Activated CD8-positive, alpha-beta memory T cell treated with anti-CD3 and anti-CD28 coated beads, Interleukin-2, amount 50 U/mL, for 48 hours (primary cell): ENCODE results near the gene LMF1.

Experiments used
- DNase-seq: peaks from one replicate; pipeline ENCODE4 v3.0.0-alpha.2; 2020

Gene LMF1

DNA sequence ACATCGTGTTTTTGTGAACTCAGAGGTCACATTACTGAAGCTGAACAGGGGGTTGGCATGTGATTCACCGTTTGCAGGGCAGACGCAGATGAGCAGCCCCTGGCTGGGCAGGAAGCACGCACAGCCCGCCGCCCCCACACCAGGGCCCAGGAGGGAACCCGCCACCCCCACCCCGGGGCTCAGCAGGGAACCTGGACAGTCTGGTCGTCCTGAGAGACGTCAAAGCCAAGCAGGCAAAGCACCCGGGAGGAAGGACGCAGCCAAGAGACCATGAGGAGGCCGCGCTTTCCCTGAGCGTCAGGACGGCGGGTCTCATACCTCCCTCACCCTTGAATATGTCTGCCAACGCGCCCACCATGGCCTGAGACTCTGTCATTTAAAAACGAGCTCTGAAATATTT lies 60.6 kb downstream of the LMF1 start:
- DNase-seq: no peak

GRCh38 chr16:909281-910000 lies 61.3 kb downstream of the LMF1 start:
- no peak for DNase-seq

GRCh38 chr16:908526-909155 lies 62.1 kb downstream of the LMF1 start:
- no peak for DNase-seq

GRCh38 chr16:907842-908241 lies 62.9 kb downstream of the LMF1 start:
- no peak for DNase-seq

DNA sequence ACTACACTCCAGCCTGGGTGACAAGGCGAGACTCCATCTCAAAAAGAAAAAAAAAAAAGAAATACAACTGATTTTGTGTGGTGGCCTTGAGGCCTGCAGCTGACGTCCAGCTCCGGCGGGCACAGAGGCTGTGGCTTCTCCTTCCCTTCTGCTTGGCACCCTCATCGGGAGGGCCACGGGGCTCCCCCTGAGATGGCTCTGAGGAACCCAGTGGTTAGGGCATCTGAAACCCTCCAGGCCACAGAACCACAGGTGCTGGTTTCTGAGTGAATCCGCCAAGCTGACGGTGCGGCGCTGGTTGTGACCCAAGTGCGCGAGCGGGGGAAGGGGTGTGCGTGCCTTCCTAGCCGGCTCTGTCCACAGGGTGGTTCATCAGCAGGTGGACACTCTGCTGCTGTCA lies 63.4 kb downstream of the LMF1 start:
- no peak for DNase-seq

DNA sequence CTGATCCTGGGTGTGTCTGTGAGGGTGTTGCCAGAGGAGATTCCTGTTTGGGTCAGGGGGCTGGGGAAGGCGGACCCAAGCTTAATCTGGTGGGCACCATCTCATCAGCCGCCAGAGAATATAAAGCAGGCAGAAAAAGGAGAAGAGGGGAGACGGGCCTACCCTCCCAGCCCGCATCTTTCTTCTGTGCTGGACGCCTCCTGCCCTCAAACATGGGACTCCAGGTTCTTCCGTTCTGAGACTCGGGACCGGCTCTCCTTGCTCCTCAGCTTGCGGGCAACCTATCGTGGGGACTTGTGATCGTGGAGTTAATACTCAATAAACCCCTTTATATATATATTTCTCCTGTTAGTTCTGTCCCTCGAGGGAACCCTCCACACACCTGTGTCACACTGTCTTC lies 64.5 kb downstream of the LMF1 start:
- no peak for DNase-seq

DNA sequence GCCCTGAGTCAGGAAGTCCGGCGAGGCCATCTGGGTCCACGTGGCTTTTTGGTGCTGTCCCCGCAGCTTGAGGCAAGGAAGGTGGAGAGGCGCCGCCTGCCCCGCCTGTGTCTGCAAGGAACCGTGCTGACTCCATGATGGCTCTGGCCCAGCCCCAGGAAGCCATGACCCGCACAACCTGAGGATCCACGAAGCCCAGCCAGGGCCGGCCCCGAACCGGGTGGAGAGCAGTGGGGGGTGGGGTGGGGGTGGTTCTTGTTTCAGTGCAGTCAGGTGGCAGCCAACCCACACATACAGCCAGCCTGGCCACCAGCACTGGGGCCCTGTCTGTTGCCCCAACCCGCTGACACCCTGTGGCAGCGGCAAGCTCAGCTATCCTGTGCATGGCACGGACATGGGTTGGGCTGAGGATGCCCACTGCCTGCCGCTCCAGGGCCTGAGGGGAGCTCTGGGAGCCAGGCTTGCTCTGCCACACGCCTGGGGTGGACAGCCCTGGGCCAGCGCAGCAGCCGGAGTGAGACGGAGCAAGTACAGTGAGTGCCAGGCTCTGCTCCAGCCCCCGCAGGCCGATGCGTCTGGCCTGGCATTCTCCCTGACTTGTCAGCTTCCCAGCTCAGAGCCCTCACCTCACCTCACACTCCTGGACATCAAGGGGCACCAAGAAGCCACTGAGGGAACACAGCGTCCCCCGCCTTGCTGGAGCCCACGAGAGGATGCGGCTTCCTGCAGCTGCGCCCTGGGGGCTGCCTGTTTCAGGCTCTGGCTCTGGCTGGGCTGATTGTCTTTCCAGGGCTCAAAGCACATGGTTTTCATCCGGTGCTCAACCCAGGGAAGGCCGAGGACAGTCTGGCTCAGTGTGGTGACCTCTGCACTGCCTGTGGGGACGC lies 68.8 kb downstream of the LMF1 start:
- no peak for DNase-seq

DNA sequence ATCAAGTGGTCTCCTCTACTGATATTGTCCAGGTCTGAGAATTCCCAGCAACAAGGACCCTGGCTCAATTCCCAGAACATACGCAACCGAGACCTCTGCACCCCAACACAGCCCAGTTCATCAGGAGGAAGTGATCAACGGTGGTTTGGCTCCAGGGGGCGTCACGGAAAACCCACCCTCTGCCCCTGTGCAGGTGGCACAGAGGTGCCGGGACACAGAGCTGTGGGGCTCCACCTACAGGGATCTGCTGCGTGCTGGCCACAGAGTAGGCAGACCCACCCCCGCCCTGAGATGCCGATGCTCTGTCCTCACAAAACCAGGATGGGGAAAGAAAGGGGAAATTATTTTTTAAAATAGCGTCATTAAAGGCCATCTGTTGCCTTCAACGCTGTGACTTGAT lies 69.6 kb downstream of the LMF1 start:
- no peak for DNase-seq

GRCh38 chr16:900211-900610 lies 70.6 kb downstream of the LMF1 start:
- DNase-seq: no peak

- no peak for DNase-seq
These were observed 71.1 kb downstream of the LMF1 start for GRCh38 chr16:899683-900060.

DNA sequence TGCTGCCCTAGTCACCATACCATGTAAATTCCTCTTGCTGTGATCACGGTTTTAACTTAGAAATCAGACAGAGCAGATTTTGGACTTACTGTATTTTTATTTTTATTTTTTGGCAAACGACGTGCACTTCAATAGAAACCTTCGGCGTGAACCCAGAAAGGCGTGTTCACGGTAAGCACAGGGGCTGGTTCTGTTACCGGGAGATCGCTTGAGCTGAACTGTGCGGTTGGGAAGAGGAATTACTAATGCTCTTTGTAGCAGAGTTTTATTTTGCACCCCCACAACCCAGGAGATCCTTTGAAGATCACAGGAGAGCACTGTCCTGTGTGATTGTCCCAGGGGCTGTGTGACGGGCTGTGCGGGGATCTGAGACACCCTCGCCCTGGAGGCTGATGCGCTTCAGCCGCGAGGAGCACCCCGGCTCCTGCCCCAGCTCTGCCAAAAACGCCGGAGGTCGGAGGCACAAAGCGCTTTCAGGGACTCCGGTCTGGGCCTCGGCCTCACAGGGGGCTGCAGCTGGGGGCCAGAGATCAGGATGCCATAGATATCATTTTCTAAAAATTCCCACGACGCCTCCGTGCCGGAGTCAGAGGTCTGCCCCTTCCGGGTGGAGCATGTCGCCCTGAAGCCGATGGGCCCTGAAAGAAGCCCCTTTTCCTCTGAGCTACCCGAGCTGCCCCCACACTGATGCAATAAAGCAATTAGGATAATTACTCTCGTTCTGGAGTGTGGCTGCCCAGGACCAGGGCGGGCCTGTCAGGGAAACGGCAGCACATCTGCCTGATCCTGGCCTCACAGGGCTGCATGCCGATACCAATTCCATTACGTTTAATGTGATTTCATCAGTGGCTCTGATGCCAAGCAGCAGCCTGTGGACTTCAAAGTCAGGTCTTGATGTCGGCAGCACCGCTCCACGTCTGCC lies 71.8 kb downstream of the LMF1 start:
- DNase-seq: no peak

GRCh38 chr16:898216-898615 lies 72.6 kb downstream of the LMF1 start:
- DNase-seq: no peak

GRCh38 chr16:897701-898100 lies 73.1 kb downstream of the LMF1 start:
- no peak for DNase-seq

DNA sequence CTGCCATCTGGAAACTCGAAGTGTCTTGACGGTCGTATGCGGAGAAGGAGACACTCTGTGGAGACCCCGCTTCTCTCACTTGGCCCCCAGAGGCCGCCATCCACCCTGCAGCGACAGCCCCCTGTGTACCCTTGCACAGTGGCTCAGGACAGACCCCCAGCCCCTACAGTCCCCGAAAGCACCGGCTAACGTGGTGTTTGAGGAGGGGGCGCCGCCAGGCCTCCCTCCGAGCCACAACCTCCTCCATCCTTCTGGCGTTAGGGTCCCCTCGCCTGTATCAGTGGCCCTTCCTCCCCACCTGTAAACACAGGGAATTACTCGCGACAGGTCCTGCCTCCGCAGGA lies 73.6 kb downstream of the LMF1 start:
- no peak for DNase-seq

DNA sequence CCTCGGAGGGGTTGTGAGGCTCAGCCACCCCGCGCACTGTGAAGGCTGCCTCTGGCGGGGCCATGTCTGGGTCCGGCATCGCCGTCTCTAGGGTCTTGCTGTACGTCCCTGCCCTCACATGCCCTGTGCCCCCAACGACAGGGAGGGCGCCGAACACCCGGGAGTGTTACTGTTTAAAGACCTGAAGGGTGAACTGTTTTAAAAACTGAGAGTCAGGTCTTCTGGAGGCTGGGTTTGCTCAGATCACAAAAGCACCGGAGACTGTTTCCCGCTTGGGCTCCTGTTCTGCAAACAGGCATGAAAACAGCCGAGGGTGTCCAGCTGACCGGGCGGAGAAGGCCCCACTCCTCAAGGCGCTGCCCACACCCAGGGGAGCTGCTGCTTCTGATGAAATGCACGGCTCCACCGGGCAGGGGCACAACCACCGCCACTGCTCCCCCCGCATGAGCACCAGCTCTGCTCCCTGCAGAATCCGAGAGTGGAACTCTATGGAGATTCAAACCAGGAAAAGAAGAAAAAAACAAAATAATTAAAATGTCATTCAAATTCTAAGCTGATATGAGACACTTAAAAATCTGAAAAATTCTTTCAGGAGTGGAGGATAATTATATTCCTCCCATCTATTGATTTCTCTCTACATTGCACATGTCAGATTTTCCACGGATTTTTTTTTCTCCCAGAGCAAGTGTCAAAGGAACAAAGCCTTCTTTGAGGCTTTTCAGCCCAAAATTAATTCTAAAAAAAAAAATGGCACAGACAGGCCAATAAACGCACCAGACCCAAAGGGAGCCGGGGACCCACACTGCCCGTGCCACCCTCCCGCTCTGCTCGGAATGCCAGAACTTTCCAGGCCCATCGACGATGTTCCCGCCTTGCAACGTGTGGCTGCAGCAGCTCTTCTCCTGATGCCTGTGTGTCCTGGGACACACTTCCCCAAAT lies 74.3 kb downstream of the LMF1 start:
- no peak for DNase-seq

- no peak for DNase-seq
These were observed 75.4 kb downstream of the LMF1 start for GRCh38 chr16:895371-895770.

DNA sequence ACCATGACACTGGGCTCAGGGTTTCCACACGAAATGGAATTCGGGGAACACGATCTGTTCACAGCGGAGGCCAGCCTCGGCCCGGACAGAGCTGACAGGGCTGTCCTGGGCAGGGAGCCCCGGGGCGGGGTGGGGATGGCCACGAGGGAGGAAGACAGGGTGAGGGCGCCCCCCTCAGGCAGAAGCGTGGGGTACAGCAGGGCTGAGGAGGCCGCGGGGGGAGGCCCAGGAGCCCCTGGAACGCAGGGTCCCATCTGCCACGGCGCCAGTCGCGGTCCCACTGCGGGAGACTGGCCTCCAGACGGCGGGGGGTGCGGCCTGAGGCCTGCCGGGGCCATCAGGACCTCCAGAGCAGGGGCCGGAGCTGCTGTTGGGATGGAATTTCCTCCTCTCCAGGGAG lies 75.9 kb downstream of the LMF1 start:
- no peak for DNase-seq

- no peak for DNase-seq
These were observed 76.6 kb downstream of the LMF1 start for GRCh38 chr16:894136-894535.

DNA sequence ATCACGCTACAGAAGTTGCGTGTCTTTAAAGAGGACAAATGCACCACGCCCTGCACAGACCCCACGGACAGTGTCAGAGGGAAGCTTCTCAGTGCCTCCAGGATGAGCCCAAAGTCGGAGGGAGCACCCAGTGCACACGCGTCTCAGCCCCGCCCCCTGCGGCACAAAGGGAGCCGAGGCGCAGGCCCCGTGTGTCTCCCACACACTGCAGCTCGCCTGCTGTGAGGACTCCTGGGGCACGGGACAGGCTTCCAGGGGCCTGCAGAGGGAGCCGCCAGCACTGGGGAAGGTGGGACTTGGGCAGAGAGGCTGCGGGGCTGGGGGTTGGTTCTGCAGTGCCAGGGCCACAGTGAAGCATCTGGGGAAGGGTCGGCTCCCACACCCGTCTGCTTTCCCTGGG lies 77.4 kb downstream of the LMF1 start:
- DNase-seq: no peak

DNA sequence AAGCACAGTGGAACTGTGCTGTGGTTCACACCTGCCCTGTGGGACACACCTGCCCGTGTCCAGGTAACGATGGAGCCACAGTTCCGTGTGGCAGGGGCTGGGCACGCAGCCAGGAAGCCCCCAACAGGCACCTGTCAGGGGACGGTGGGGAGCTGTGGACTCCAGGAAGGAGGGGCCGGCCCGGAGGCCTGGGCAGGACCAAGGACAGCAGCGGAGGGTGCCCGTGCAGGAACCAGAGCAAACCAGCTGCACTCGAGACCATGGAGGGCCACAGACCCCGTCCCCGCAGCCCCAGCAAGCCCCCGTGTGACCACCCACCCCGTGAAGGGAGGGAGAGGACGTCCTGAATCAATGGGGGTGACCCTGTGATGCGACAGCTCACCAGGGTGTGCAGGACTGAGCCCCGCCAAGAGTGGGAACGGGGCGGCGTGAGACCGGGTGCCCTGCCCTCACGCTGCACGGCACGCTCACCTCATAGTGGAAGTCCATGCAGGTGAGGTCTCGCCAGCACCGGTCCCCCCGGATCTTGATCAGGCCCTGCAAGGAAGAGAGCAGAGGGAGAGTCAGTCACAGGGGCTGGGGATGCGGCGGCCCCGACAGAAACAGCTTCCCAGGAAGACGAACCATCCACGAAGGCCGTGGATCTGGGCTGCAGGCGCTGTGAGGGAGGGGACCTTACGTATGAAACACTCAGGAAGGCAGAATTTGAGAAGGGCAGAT lies 78.1 kb downstream of the LMF1 start:
- DNase-seq: no peak

DNA sequence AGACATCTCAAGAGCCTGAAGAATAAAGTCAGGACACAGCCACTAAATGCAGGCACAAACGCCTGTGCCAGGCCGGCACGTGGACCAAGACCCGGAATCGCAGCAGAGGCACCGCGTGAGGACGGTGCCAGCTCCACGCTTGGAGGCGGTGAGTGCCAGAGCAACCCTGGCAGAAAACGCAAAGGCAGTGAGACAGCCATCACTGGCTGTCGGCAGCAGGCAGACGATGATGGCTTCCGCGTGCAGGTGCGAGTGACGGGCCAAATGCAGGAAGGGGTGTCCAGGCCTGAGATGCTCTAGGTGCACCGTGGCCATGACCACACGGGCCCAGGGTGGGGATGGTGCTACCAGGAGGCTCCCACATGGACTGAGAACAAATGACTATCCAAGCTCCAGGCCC lies 78.8 kb downstream of the LMF1 start:
- no peak for DNase-seq
